B cell (primary cell): ENCODE results near the gene CHCHD6. TPM values are rescaled to one million over a fixed set of nuclear protein-coding genes. Genes with fewer than 3 reads are reported as not detected.

Source experiments
- ATAC-seq: fragments of 200-7000 bp; cut with Tn5 transposase; one replicate; pipeline ENCODE4 v1.10.0; 2021; ENCODE audit warnings: low read depth, mild to moderate bottlenecking, moderate number of reproducible peaks, moderate library complexity
- CTCF ChIA-PET: fragments of 350-600 bp; sonication (Branson Sonifier 250); formaldehyde crosslinking; loops from one replicate; lab custom pipeline; 2021; ENCODE audit warnings: antibody characterized with exemption, inconsistent platforms; lab: Charles Lee
- POLR2A ChIA-PET: fragments of 350-600 bp; sonication (Branson Sonifier 250); formaldehyde crosslinking; loops from one replicate; lab custom pipeline; 2021; ENCODE audit warnings: antibody characterized with exemption; lab: Charles Lee
- DNase-seq: peaks from one replicate; pipeline ENCODE4 v3.0.0; 2013
- H2AFZ ChIP-seq: 2 replicates; pipeline ENCODE4 v1.6.1; 2012; ENCODE audit warnings: mild to moderate bottlenecking, low read depth, low read length; ENCODE audit not compliant: insufficient read depth, poor library complexity, severe bottlenecking
- H3K27ac ChIP-seq, 2 donors: 1 replicate in 1 of 2; 2 replicates in 1 of 2; pipeline ENCODE4 v1.5.1; 2012 to 2013; ENCODE audit warnings: low read length in 2 of 2, mild to moderate bottlenecking in 2 of 2, moderate library complexity in 1 of 2
- H3K27me3 ChIP-seq, 4 experiments: fragments of 200-600 bp in 1 of 4; sonication (generic) in 1 of 4; replicated peaks in 1 of 4; 1 replicate in 2 of 4; 2 replicates in 2 of 4; pipeline versions ENCODE4 v1.6.1 to v1.7.0; 2013 to 2016; ENCODE audit warnings: low read length in 3 of 4, mild to moderate bottlenecking in 2 of 4, mixed read lengths in 1 of 4, moderate library complexity in 1 of 4; ENCODE audit not compliant: insufficient read depth in 4 of 4, control insufficient read depth in 3 of 4; ENCODE audit errors: control extremely low read depth in 1 of 4
- H3K36me3 ChIP-seq, 2 experiments: replicated peaks in 1 of 2; 1 replicate in 1 of 2; 2 replicates in 1 of 2; pipeline versions ENCODE4 v1.6.1 to v1.7.1; 2013; ENCODE audit warnings: low read length in 1 of 2; ENCODE audit not compliant: insufficient read depth in 2 of 2, control insufficient read depth in 1 of 2; ENCODE audit errors: control extremely low read depth in 1 of 2, extremely low read depth in 1 of 2
- H3K4me1 ChIP-seq, 2 donors: fragments of 200-600 bp in 1 of 2; sonication (generic) in 1 of 2; 1 replicate in 1 of 2; 2 replicates in 1 of 2; pipeline versions ENCODE4 v1.5.1 to v1.6.1; 2013 to 2017; ENCODE audit warnings: low read length in 2 of 2; ENCODE audit not compliant: control insufficient read depth in 2 of 2, insufficient read depth in 2 of 2
- H3K4me2 ChIP-seq: replicated peaks from 2 replicates; pipeline ENCODE3; 2012; ENCODE audit warnings: mild to moderate bottlenecking, low read depth, low read length; ENCODE audit not compliant: poor library complexity, severe bottlenecking
- H3K4me3 ChIP-seq, 5 experiments: fragments of 200-600 bp in 1 of 5; sonication (generic) in 1 of 5; 1 replicate in 3 of 5; 2 replicates in 2 of 5; pipeline versions ENCODE4 v1.5.1 to v1.7.0; 2011 to 2016; ENCODE audit warnings: low read length in 4 of 5, mild to moderate bottlenecking in 4 of 5, low read depth in 2 of 5, control low read depth in 1 of 5, moderate library complexity in 1 of 5; ENCODE audit not compliant: insufficient read depth in 1 of 5; ENCODE audit errors: control extremely low read depth in 1 of 5, extremely low read depth in 1 of 5
- H3K79me2 ChIP-seq: fragments of 200-600 bp; sonication (generic); one replicate; pipeline ENCODE4 v1.6.0; 2016; ENCODE audit warnings: low read length; ENCODE audit not compliant: control insufficient read depth, insufficient read depth
- H3K9ac ChIP-seq: fragments of 200-600 bp; sonication (generic); 2 replicates; pipeline ENCODE4 v1.6.1; 2017; ENCODE audit warnings: mild to moderate bottlenecking, low read length, moderate library complexity
- H3K9me3 ChIP-seq, 3 donors: one replicate each; pipeline versions ENCODE4 v1.6.1 to v1.7.1; 2013; ENCODE audit warnings: low read length in 2 of 3; ENCODE audit not compliant: control insufficient read depth in 2 of 3, insufficient read depth in 1 of 3; ENCODE audit errors: control extremely low read depth in 1 of 3
- H4K20me1 ChIP-seq: 2 replicates; pipeline ENCODE4 v1.6.0; 2012; ENCODE audit warnings: mild to moderate bottlenecking, low read length; ENCODE audit not compliant: insufficient read depth, control insufficient read depth, poor library complexity, severe bottlenecking
- H3K27ac Mint-ChIP-seq: one replicate; pipeline ENCODE4 v1.8.0; 2021; ENCODE audit warnings: mixed read lengths
- H3K27me3 Mint-ChIP-seq: one replicate; pipeline ENCODE4 v1.8.0; 2021; ENCODE audit warnings: mixed read lengths
- H3K4me1 Mint-ChIP-seq: one replicate; pipeline ENCODE4 v1.8.0; 2021; ENCODE audit warnings: mixed read lengths
- H3K4me3 Mint-ChIP-seq: one replicate; pipeline ENCODE4 v1.8.0; 2021; ENCODE audit warnings: mixed read lengths
- H3K9me3 Mint-ChIP-seq: one replicate; pipeline ENCODE4 v1.8.0; 2022; ENCODE audit warnings: mixed read lengths; ENCODE audit not compliant: insufficient read depth
- CTCF ChIP-seq: fragments of 200-600 bp; IDR thresholded peaks from one replicate; pipeline ENCODE4 v1.8.0; 2022; ENCODE audit warnings: antibody characterized with exemption, mild to moderate bottlenecking
- EZH2 ChIP-seq: IDR thresholded peaks from 2 replicates; pipeline ENCODE4 v1.6.1; 2012; ENCODE audit warnings: borderline replicate concordance, low read depth, mild to moderate bottlenecking, moderate library complexity, low read length; ENCODE audit not compliant: insufficient read depth, poor library complexity, severe bottlenecking
- WGBS: methylation state at CpG from one replicate; pipeline ENCODE4 v1.1.5; 2013; ENCODE audit warnings: missing lambda C conversion rate; ENCODE audit not compliant: insufficient coverage; 5-methylcytosine and 5-hydroxymethylcytosine counted together
- intact Hi-C: fragments of 100-400 bp; cut with micrococcal nuclease; formaldehyde crosslinking; loops from one replicate; pipeline ENCODE4 v1.10.0; 2022
- polyA plus RNA-seq: library from polyadenylated mRNA; depleted of rRNA; stranded (reverse); fragments of >200 nt; gene quantifications from 2 replicates; pipeline ENCODE4 v1.2.3, GENCODE V29; 2012
- total RNA-seq, 2 donors: library from RNA; stranded (reverse); fragments of 120-200 nt in 1 of 2; gene quantifications; 1 replicate in 1 of 2; 2 replicates in 1 of 2; pipeline versions ENCODE4 v1.2.3 to v1.2.4, GENCODE V29; 2013 to 2022

The CHCHD6 gene
- total and polyA plus RNA-seq, 2 donors (not counting 1 experiment from before 2014, with no cell fraction given): 8.0 to 13.5 TPM

GRCh38 chr3:126952983-126953660, 249.1 kb downstream of the CHCHD6 start:
- Histone ChIP-seq H3K27me3 (no peaks in the 10 kb centered on the region), H3K36me3 (no peaks in the 10 kb centered on the region), H3K4me2 (no peak overlapping the region), H3K4me3 (no peak overlapping the region), H3K4me1 (peaks cover 13 to 32% of the 10 kb centered on the region in 2 donors), H3K9ac (no peak overlapping the region), H3K79me2 (no peaks in the 10 kb centered on the region), H3K9me3 (peaks cover 0 to 3% (median 0%) of the 10 kb centered on the region in 3 donors), H4K20me1 (no peaks in the 10 kb centered on the region), H3K27ac (no peak overlapping the region), H2AFZ (no peak overlapping the region)
- H3K4me1 Mint-ChIP-seq: peaks cover 42% of the 10 kb centered on the region
- no peaks in the 10 kb centered on the region for H3K27me3 Mint-ChIP-seq
- POLR2A ChIA-PET: interaction anchor here (0.9 to 2.6 kb wide), 3 partner anchors 8 to 40 kb away, joined by 3 to 11 read pairs (median 3); partner anchors contain the start of gene PLXNA1
- intact Hi-C loops: no loop called here
- ATAC-seq: no peak
- DNase-seq: no peak
- no peak for TF ChIP-seq CTCF
- no peak for TF ChIP-seq EZH2
- no peak overlapping the region for H3K4me3 Mint-ChIP-seq
- peak overlapping the region; percentile 44 for H3K27ac Mint-ChIP-seq
- 96% methylated on average over 12 of the region's 12 CpGs for WGBS
- CTCF ChIA-PET: interaction anchor here (1.6 kb wide), 1 partner anchor 201 kb away, joined by 8 read pairs; no protein-coding TSS in a partner anchor
- H3K9me3 Mint-ChIP-seq: no peaks in the 10 kb centered on the region
